ENCODE results near the gene P2RY12.
A peak's percentile ranks its signal among the peaks of the same experiment; 100 is the strongest.

P2RY12 gene

GRCh38 chr3:151351648-151352047 is 32.9 kb downstream of the P2RY12 start:
- Histone ChIP-seq H3K4me3 (no peak overlapping the region), H3K27ac (peak overlapping the region in 3 of 21 experiments; percentile 13 to 24 (median 19))

- H3K4me3 ChIP-seq = no peak overlapping the region
- H3K27ac ChIP-seq = peak overlapping the region in 3 of 21 experiments; percentile 13 to 24 (median 19)
Measured at GRCh38 chr3:151351219-151351618, 33.3 kb downstream of the P2RY12 start.

GRCh38 chr3:151350656-151351055 is 33.9 kb downstream of the P2RY12 start:
- Histone ChIP-seq H3K4me3 (no peak overlapping the region), H3K27ac (no peak overlapping the region)

GRCh38 chr3:151347432-151347831 is 37.1 kb downstream of the P2RY12 start:
- Histone ChIP-seq H3K27ac (no peak overlapping the region), H3K4me3 (no peak overlapping the region)

GRCh38 chr3:151346292-151346691 is 38.3 kb downstream of the P2RY12 start:
- Histone ChIP-seq H3K4me3 (no peak overlapping the region), H3K27ac (peak overlapping the region in 5 of 21 experiments; percentile 1 to 72 (median 47))

DNA sequence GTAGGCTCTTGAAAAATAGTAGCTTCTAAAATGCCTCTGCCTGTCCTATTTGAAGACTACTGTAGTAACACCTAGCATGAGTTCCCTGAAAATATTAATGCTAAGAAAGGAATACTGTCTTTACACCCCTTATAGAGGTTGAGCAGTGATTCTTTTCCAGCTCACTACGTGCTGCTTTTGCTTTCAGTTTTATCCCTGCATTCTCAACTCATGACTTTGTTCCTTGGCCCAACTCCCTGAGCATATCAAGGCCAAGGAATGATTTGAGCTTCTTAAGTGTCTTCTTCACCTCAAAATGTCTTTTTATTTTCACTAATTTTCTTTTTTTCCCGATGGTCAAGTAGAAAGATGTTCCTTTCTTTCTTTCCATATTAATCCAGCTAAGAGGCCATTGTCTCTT is 38.7 kb downstream of the P2RY12 start:
- H3K4me3 ChIP-seq = no peak overlapping the region

DNA sequence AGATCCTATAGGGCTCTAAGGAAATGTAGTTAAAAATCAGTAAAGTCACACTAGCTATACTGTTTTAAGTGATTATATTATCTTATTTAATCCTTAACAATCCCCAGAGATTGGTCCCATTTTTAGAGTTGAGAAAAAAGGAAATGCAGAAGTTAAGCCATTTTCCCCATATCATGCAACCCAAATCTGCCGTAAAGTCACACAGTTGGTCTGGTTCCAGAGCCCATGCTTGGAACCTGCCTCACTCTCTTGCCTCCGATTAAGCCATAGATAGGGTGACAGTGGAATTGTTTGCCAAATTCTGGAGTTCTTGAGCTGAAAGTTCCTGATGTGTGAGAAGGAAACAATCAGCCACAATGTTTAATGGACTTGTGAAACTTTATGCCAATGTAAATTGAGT is 52.9 kb downstream of the P2RY12 start:
- Histone ChIP-seq H3K27ac (peak overlapping the region in 3 of 21 experiments; percentile 6 to 51 (median 14)), H3K4me3 (no peak overlapping the region)

More for the DNA sequence above, 38.7 kb downstream of the P2RY12 start:
- H3K27ac ChIP-seq = peak overlapping the region in 11 of 21 experiments; percentile 1 to 72 (median 34)

GRCh38 chr3:151330899-151331298 is 53.7 kb downstream of the P2RY12 start:
- peak overlapping the region in 2 of 21 experiments; percentile 14 to 51 for H3K27ac ChIP-seq
- H3K4me3 ChIP-seq = no peak overlapping the region

- H3K27ac ChIP-seq = no peak overlapping the region
- H3K4me3 ChIP-seq = no peak overlapping the region
Measured at GRCh38 chr3:151330379-151330778, 54.2 kb downstream of the P2RY12 start.

DNA sequence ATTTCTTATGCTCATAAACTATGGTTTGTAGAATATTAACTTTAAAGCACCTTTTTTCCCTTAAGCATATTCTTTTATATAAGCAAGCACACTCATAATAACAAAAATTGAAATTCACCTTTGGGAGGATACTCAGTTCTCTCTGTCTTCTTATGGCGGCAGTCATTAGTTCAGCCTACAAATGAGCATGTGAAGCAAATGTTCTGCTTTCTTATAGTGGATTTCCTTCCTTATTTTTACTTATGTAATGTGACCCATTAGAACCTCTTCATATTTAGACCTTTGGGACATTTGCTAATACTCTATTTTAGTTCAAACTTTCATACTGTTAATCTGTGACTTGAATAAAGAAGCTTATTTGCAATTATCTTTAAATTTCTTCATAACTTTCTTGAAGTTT is 55.2 kb downstream of the P2RY12 start, which contains the start of gene P2RY13:
Gene P2RY13, minus strand, starts transcription at position 187 of the 400 bp plus-strand sequence. Its CDS starts 21 bp downstream, at position 166.
- Histone ChIP-seq H3K4me3 (peak within 1 kb of the TSS; percentile 0 to 36 (median 20)), H3K27ac (peak within 1 kb of the TSS in 12 of 21 experiments; percentile 1 to 66 (median 24))

GRCh38 chr3:151328298-151328995 is 56.1 kb downstream of the P2RY12 start:
- H3K4me3 ChIP-seq = peak overlapping the region; percentile 0 to 36 (median 20)
- H3K27ac ChIP-seq = peak overlapping the region in 13 of 21 experiments; percentile 1 to 66 (median 26)

GRCh38 chr3:151327571-151328198 is 56.9 kb downstream of the P2RY12 start:
- Histone ChIP-seq H3K27ac (peak overlapping the region in 11 of 21 experiments; percentile 1 to 66 (median 26)), H3K4me3 (peak overlapping the region in 4 of 7 experiments; percentile 15 to 36 (median 21))

GRCh38 chr3:151322511-151322910 is 62.0 kb downstream of the P2RY12 start:
- no peak overlapping the region for H3K27ac ChIP-seq
- no peak overlapping the region for H3K4me3 ChIP-seq

DNA sequence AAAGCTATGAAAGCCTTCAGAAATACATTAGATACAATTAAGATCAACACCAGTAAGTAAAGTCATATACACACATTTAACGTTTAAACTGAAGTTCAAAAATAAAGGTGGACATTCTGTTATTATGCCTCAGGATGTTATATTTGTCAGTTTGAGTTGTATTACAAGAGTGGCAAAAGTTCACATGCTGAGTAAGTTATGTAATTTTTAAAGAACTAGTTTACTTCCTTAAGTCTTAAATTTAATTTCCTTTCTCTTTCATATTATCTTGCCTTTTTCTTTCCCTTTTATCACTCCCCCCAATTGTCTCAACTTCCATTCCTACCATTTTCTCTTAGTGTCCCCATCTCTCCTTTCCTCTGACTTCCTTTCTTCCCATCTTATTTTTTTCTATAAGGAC is 63.0 kb downstream of the P2RY12 start:
- Histone ChIP-seq H3K4me3 (no peak overlapping the region), H3K27ac (peak overlapping the region in 2 of 21 experiments; percentile 72 to 89)

DNA sequence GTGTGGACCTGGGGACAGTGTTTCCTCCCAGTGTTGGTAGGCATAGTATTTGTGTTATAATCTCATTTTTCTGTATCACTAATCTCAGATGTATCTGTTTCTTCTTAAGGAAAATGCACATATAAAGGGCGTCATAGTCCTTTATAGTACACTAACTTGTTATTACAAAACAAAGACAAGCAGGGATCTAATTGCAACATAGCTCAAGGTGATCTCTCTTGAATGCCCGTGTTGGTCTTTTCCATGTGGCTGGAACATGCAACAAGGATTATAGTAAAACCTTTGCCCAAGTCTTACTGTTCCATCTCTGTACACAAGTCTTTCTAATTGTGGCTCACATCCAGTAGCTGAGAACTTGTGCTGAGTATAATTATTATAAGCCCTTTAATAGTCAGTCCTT is 64.4 kb downstream of the P2RY12 start:
- Histone ChIP-seq H3K27ac (peak overlapping the region in 15 of 21 experiments; percentile 3 to 89 (median 62)), H3K4me3 (no peak overlapping the region)

- H3K27ac ChIP-seq = peak overlapping the region in 15 of 21 experiments; percentile 3 to 89 (median 62)
- peak overlapping the region in 1 of 7 experiments; percentile 17 for H3K4me3 ChIP-seq
Measured at GRCh38 chr3:151319628-151320027, 64.9 kb downstream of the P2RY12 start.

GRCh38 chr3:151318991-151319390 is 65.6 kb downstream of the P2RY12 start:
- H3K27ac ChIP-seq = peak overlapping the region in 18 of 21 experiments; percentile 4 to 89 (median 52)

GRCh38 chr3:151318313-151318712 is 66.2 kb downstream of the P2RY12 start:
- Histone ChIP-seq H3K27ac (peak overlapping the region in 15 of 21 experiments; percentile 14 to 89 (median 56)), H3K4me3 (no peak overlapping the region)

More at GRCh38 chr3:151318991-151319390, 65.6 kb downstream of the P2RY12 start:
- H3K4me3 ChIP-seq = peak overlapping the region in 1 of 7 experiments; percentile 17

GRCh38 chr3:151316267-151316991 is 68.1 kb downstream of the P2RY12 start, which contains the start of gene GPR87:
GPR87 (minus strand) TSS chr3:151316820; CDS start chr3:151300100, 16,720 bp downstream.
- peak within 1 kb of the TSS; percentile 16 to 38 (median 21) for H3K4me3 ChIP-seq
- peak within 1 kb of the TSS in 20 of 21 experiments; percentile 24 to 89 (median 78) for H3K27ac ChIP-seq

- Histone ChIP-seq H3K27ac (peak overlapping the region in 19 of 21 experiments; percentile 49 to 89 (median 79)), H3K4me3 (peak overlapping the region; percentile 16 to 38 (median 21))
Measured at GRCh38 chr3:151315846-151316245, 68.7 kb downstream of the P2RY12 start.

Data from skin epidermis (tissue), 12 donors.